Activated CD4-positive, alpha-beta T cell treated with anti-CD3 and anti-CD28 coated beads, Interleukin-2, amount 50 U/mL, for 1 hour (primary cell): ENCODE data around the gene CDH23.

Source experiments
- DNase-seq: peaks from one replicate; pipeline ENCODE4 v3.0.0-alpha.2; 2020

The CDH23 gene

GRCh38 chr10:71788954-71789353, 392.2 kb downstream of the CDH23 start:
- no peak for DNase-seq

DNA sequence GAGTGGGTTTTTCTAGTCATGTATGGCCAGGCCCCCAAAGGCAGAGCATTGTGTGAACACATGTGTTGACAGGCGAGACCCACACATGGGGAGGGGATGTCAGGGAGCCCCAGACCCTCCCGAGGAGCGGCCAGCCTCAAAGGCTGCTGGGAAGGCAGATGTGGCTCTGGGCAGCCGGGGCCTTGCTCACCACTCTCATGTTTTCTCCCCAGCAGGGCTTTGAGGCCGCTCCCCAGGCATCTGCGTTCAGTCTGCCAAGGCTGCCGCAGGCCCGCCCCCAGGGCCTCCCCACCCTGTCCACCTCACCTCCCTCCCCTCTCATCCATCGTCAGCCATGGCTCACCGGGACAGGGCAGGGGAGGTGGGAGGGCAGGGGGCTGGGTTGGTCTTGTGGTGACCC, 393.2 kb downstream of the CDH23 start:
- DNase-seq, result no peak

DNA sequence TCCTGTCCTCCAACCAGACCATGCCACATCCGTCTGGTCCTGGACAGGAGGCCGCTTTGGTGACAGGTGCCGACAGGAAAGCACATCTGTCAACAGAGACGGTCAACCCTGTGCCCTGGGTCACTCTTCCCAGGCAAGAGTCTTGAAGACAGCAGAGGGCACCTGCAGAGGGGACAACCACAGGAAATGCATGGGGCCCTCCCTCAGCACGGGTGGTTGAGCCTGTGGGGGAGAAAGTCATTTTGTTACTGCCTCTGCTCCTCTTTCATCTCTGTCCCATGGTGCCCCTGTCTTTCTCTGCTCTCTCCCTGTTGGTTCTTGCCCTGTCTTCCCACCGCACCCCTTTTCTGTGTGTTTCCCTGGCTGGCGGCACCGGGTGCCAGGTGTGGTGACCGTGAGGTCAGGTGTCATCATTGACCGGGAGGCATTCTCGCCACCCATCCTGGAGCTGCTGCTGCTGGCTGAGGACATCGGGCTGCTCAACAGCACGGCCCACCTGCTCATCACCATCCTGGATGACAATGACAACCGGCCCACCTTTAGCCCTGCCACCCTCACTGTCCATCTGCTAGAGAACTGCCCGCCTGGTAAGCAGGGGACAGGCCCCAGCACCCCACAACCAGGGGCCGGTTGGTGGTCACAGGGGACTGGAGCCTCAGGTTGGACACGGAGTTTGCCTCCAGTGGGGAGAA, 394.2 kb downstream of the CDH23 start:
- no peak for DNase-seq

GRCh38 chr10:71795248-71795647, 398.5 kb downstream of the CDH23 start:
- DNase-seq, result no peak

- DNase-seq, result no peak
Measured at GRCh38 chr10:71796749-71797405, 400.2 kb downstream of the CDH23 start.

- DNase-seq, result no peak
Measured at GRCh38 chr10:71797533-71798307, 401.0 kb downstream of the CDH23 start.

DNA sequence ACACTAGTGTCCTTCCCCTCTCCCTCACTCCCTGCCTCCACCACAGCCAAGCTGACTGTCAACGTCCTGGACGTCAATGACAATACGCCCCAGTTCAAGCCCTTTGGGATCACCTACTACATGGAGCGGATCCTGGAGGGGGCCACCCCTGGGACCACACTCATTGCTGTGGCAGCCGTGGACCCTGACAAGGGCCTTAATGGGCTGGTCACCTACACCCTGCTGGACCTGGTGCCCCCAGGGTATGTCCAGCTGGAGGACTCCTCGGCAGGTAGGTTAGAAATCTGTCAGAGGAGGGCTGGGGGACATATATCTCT, 401.5 kb downstream of the CDH23 start:
- DNase-seq, result no peak

GRCh38 chr10:71799112-71799511, 402.4 kb downstream of the CDH23 start:
- DNase-seq, result no peak

DNA sequence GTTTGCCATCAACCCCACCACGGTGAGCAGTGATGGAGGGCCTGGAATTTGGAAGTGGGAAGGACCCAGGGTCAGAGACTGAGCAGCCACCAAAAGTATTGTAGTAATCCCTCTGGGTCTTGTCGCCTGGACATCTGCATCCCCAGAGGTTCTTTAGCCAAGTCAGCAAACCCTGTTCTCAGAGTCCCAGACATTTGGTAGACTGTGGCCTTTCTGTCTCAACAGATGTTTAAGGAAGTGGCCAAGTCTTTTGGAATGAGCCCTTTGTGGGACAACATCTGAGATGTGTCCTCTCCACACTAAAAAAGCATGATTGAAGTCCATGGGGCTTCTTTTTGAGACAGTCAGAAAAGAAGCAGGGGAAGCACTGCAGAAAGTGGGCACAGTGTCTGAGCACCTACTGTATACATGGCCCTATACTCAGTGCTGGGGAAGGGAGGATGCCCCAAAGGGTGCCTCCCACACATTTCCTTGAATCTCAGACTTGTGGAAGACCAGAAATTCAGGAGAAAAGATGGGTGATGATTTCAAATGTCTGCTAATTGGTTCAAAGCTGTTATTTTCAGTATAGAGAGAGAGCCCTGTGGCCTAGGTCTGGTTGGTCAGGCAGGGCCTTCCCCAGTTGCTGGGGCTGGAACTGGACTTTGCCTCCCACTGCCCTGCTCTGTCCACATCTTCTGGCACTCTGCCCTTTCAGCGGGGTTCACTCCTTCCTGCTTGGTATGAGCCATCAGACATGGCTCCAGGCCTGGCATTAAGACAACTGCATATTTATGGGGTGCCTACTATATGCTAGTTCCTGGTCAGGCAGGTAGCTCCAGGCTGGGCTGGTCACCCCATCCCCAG, 403.1 kb downstream of the CDH23 start:
- DNase-seq, result no peak

- DNase-seq, result no peak
Measured at GRCh38 chr10:71801361-71801760, 404.6 kb downstream of the CDH23 start.

DNA sequence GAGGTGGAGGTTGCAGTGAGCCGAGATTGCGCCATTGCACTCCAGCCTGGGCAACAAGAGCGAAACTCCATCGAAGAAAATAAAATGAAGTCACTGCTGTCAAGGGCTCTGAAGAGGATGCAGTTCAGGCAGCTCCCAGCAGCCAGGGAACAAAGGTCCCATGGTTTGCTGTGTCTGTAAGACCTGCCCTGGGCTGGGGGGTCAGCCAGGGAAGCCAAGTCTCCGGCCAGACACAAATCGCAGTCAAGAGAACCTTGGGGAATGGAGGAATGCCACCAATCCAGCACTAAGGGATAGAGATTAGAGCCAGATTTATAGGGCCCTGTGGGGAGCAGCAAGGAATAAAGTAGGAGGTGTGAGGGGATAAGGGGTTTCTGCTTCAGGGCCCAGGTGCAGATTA, 405.5 kb downstream of the CDH23 start:
- no peak for DNase-seq

DNA sequence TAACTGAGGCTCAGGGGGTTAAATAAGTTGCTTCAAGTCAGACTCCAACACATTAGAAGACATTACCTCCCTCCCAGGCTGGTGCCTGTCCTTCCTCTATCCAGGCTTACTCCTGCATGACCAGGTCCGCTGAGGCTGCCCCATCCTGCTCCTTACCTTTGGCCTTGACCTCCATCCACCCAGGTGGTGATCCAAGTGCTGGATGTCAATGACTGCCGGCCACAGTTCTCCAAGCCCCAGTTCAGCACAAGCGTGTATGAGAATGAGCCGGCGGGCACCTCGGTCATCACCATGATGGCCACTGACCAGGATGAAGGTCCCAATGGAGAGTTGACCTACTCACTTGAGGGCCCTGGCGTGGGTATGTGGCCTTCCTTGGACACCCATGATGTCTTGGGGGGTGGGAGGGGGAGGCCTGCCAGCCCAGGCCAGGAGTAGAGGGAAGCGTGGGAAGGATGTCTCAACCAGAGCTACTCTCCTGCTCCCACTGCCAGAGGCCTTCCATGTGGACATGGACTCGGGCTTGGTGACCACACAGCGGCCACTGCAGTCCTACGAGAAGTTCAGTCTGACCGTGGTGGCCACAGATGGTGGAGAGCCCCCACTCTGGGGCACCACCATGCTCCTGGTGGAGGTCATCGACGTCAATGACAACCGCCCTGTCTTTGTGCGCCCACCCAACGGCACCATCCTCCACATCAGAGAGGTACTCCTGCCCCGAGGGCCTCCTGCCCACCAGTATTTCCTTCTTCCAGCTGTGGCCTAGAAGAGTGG, 406.2 kb downstream of the CDH23 start:
- DNase-seq, result no peak

GRCh38 chr10:71804077-71804476, 407.4 kb downstream of the CDH23 start:
- DNase-seq, result no peak

GRCh38 chr10:71805776-71806703, 409.3 kb downstream of the CDH23 start:
- DNase-seq, result no peak

DNA sequence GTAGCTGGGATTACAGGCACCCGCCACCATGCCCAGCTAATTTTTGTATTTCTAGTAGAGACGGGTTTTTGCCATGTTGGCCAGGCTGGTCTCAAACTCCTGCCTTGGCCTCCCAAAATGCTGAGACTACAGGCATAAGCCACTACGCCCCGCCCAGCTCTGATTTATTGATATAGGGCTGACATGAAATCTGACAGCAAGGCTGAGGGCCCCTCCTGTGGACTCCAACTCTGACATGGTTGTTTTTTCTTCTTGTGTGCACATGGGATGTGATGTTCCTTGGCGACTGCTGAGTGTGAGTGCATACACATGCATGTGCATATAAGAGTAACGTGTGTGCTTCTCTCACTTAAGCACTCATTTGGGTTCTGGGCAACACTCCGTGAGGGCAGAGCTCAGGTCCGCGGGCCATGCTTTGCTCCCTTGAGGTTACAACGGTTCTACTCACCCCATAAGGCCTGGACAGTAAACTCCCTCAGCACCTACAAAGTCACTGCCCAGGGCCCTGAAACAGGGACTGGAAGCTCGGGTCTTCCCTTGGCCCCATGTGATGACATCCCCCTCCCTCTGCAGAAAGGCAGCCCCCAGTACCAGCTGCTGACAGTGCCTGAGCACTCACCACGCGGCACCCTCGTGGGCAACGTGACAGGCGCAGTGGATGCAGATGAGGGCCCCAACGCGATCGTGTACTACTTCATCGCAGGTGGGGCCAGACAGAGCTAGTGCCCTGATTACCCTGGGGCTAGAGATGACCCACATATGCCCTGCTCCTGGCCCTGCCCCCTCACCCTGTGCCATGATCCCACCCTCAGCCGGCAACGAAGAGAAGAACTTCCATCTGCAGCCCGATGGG, 410.2 kb downstream of the CDH23 start:
- no peak for DNase-seq

DNA sequence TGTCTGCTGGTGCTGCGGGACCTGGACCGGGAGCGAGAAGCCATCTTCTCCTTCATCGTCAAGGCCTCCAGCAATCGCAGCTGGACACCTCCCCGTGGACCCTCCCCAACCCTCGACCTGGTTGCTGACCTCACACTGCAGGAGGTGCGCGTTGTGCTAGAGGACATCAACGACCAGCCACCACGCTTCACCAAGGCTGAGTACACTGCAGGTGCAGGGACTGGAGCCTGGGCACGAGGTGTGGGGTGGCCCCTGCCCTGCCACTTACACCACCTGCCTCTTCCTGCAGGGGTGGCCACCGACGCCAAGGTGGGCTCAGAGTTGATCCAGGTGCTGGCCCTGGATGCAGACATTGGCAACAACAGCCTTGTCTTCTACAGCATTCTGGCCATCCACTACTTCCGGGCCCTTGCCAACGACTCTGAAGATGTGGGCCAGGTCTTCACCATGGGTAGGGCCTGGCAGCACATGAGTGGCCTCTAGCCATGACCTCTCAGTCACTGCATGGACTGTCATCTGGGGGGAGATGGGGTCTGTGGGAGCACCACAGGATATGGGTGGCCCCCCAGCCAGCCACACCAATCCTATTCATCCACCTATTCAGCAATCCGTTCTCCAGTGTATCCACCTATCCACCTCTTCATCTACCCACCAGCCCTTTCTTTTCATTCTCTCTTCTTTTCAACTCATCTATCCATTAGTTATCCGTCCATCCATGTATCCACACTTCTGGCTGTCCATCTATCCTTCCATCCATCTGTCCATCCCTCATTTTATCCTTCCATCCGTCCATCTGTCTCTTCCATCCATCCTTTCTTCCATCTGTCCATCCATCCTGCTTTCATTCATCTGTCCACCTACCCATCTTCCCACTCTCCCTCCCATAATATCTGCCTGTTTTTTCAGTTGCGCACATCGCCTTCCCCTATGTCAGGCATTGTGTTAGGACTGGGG, 411.1 kb downstream of the CDH23 start:
- no peak for DNase-seq

GRCh38 chr10:71809628-71810027, 412.9 kb downstream of the CDH23 start:
- DNase-seq, result no peak

DNA sequence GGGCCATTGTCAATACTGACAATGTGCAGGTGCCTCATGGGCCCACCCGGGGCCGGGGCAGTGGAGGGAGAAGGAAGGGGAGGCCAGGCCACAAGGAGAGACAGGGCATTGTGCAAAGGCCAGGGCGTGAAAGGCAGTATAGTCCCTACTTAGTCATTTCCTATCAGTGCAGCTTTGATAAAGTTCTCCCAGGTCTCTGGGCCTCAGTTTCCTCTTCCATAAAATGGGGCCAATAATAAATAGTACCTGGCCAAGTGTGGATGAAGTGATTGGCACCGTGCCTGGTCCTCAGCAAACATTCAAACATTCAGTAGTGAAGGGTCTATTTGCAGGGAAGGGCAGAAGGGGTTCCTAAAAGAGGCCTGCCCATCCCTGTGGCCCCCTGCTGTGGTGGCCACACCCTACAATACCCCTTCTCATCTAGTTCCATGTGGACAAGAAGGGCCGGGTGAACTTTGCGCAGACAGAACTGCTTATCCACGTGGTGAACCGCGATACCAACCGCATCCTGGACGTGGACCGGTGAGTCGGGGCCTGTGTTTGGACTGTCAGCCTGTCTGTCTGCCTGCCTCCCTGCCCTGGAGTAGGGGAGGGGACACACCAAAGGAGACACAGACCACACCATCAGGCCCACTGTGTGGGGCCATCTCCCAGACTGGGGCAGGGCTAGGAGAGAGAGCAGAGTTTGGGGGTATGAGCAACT, 413.5 kb downstream of the CDH23 start:
- DNase-seq, result no peak
